ENCODE results near the gene CCL26.

CCL26 gene

GRCh38 chr7:75772081-75773077 lies at the start of gene CCL26:
Gene CCL26 (minus strand): TSS chr7:75772211. CDS start chr7:75772176, 35 bp downstream.
- no CpG with 5 or more reads among the region's 9 CpGs for WGBS (ENCODE audit: insufficient coverage, insufficient read length)
- no peaks in the 10 kb centered on the region for H3K27me3 ChIP-seq (ENCODE audit: control insufficient read depth, insufficient read depth, low read length)
- no peak within 1 kb of the TSS for H3K4me3 ChIP-seq (ENCODE audit: low read length)
- H3K9me3 ChIP-seq (ENCODE audit: control insufficient read depth, insufficient read depth, low read length), result no peaks in the 10 kb centered on the region
- H3K27ac ChIP-seq (ENCODE audit: low read length), result no peak within 1 kb of the TSS
- no peaks in the 10 kb centered on the region for H3K4me1 ChIP-seq (ENCODE audit: control insufficient read depth, insufficient read depth, low read length)
- no peaks in the 10 kb centered on the region for H3K36me3 ChIP-seq (ENCODE audit: control insufficient read depth, insufficient read depth, low read length)
- DNase-seq (ENCODE audit: low read depth, low spot score), result no peak

- WGBS (ENCODE audit: insufficient coverage, insufficient read length), result 100% methylated on average over 1 of the region's 1 CpG
Observed at GRCh38 chr7:75820688-75821087, 48.7 kb upstream of the CCL26 start.

DNA sequence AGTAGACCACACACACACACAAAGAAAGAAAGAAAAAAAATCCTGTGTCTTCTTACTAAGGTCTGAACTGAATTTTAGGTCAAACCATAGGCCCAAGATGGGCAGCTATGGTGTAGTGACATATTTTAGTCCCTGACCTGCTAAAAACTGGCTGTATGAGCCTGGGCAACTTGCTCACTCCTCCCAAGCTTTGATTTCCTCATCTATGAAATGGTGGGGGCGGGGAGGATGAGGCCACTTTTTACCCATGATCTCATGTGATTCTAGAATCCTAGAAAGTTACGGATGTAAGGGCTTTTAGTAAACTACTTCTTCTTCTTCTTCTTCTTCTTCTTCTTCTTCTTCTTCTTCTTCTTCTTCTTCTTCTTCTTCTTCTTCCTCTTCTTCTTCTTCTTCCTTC lies 47.7 kb upstream of the CCL26 start:
- no peaks in the 10 kb centered on the region for H3K36me3 ChIP-seq (ENCODE audit: control insufficient read depth, insufficient read depth, low read length)
- H3K9me3 ChIP-seq (ENCODE audit: control insufficient read depth, insufficient read depth, low read length), result no peaks in the 10 kb centered on the region
- DNase-seq (ENCODE audit: low read depth, low spot score), result no peak
- H3K27ac ChIP-seq (ENCODE audit: low read length), result no peak overlapping the region
- no CpG with 5 or more reads among the region's 2 CpGs for WGBS (ENCODE audit: insufficient coverage, insufficient read length)
- H3K27me3 ChIP-seq (ENCODE audit: control insufficient read depth, insufficient read depth, low read length), result no peaks in the 10 kb centered on the region
- H3K4me1 ChIP-seq (ENCODE audit: control insufficient read depth, insufficient read depth, low read length), result no peaks in the 10 kb centered on the region
- H3K4me3 ChIP-seq (ENCODE audit: low read length), result no peak overlapping the region

More at GRCh38 chr7:75820688-75821087, 48.7 kb upstream of the CCL26 start:
- H3K4me1 ChIP-seq (ENCODE audit: control insufficient read depth, insufficient read depth, low read length), result no peaks in the 10 kb centered on the region
- no peak overlapping the region for H3K4me3 ChIP-seq (ENCODE audit: low read length)
- no peak for DNase-seq (ENCODE audit: low read depth, low spot score)
- no peaks in the 10 kb centered on the region for H3K9me3 ChIP-seq (ENCODE audit: control insufficient read depth, insufficient read depth, low read length)
- H3K36me3 ChIP-seq (ENCODE audit: control insufficient read depth, insufficient read depth, low read length), result no peaks in the 10 kb centered on the region
- no peaks in the 10 kb centered on the region for H3K27me3 ChIP-seq (ENCODE audit: control insufficient read depth, insufficient read depth, low read length)
- no peak overlapping the region for H3K27ac ChIP-seq (ENCODE audit: low read length)

DNA sequence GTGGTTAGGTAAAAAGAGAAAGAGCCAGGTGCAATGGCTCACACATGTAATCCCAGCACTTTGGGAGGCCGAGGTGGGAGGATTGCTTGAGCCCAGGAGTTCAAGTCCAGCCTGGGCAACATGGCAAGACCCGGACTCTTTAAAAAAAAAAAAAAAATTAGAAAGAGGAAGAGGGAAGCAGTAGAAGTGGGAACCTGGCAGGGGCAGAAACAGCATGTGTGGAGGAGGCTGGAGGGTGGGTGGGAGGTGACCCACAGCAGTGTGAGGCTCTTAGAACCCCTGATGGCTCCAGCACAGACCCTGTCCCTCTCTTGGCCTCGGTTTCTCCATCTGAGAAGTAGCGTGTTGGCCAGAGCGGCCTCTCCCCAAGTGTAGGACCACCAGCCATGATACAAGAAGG lies 46.5 kb upstream of the CCL26 start:
- Histone ChIP-seq H3K4me3 (ENCODE audit: low read length) (no peak overlapping the region), H3K4me1 (ENCODE audit: control insufficient read depth, insufficient read depth, low read length) (no peaks in the 10 kb centered on the region), H3K27me3 (ENCODE audit: control insufficient read depth, insufficient read depth, low read length) (no peaks in the 10 kb centered on the region), H3K9me3 (ENCODE audit: control insufficient read depth, insufficient read depth, low read length) (no peaks in the 10 kb centered on the region), H3K36me3 (ENCODE audit: control insufficient read depth, insufficient read depth, low read length) (no peaks in the 10 kb centered on the region), H3K27ac (ENCODE audit: low read length) (no peak overlapping the region)
- no CpG with 5 or more reads among the region's 5 CpGs for WGBS (ENCODE audit: insufficient coverage, insufficient read length)
- DNase-seq (ENCODE audit: low read depth, low spot score), result no peak

DNA sequence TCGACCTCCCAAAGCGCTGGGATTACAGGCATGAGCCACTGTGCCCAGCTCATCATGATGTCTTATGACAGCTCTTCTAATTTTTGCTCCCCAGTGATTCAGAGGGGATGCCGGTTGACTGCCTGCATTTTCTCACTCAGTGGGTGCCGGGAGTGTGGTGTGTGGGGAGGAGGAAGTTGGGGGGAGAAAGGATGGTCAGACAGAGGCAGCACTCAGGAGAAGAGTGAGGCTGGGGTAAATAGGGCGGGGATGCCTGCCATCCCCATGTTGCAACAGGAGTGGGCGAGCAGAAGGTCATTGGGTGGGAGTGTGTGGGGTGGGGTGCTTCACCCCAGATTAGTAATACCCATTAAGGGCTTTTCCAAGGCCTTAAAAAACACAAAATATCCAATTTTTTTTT lies 45.1 kb upstream of the CCL26 start:
- no CpG with 5 or more reads among the region's 6 CpGs for WGBS (ENCODE audit: insufficient coverage, insufficient read length)
- Histone ChIP-seq H3K27me3 (ENCODE audit: control insufficient read depth, insufficient read depth, low read length) (no peaks in the 10 kb centered on the region), H3K36me3 (ENCODE audit: control insufficient read depth, insufficient read depth, low read length) (no peaks in the 10 kb centered on the region), H3K27ac (ENCODE audit: low read length) (no peak overlapping the region), H3K4me3 (ENCODE audit: low read length) (no peak overlapping the region), H3K9me3 (ENCODE audit: control insufficient read depth, insufficient read depth, low read length) (no peaks in the 10 kb centered on the region), H3K4me1 (ENCODE audit: control insufficient read depth, insufficient read depth, low read length) (no peaks in the 10 kb centered on the region)
- no peak for DNase-seq (ENCODE audit: low read depth, low spot score)

DNA sequence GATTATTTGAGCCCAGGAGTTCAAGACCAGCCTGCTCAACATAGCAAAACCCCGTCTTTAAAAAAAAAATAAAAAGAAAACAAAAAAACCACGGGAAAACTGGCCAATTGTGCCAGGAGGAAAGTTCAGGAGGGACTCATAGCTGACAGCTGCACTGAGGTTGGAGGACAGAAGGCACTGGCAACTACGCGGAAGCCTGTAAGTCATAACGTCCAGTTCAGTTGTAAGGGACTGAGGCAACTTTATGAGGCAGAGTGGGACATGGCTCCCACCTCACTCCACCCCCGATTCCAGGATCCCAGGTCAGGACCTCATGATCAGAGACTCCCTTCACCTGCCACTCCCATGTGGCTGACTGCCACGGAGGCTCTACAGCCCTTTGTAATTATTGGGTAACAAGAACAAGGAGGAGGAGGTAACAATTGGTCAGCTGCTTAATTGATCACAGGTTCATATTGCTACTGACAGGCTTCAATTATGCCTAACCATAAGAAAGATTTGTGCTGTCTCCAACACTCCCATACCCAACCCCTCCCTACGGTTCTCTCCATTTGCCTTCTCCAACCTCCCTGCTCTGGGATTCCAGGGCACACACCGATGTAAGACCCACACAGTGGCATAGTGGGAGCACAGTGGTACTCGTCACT lies 43.5 kb upstream of the CCL26 start:
- no peaks in the 10 kb centered on the region for H3K4me1 ChIP-seq (ENCODE audit: control insufficient read depth, insufficient read depth, low read length)
- no CpG with 5 or more reads among the region's 10 CpGs for WGBS (ENCODE audit: insufficient coverage, insufficient read length)

GRCh38 chr7:75814407-75814947 lies 42.5 kb upstream of the CCL26 start:
- H3K4me3 ChIP-seq (ENCODE audit: low read length), result no peak overlapping the region
- DNase-seq (ENCODE audit: low read depth, low spot score), result no peak
- no peaks in the 10 kb centered on the region for H3K9me3 ChIP-seq (ENCODE audit: control insufficient read depth, insufficient read depth, low read length)
- no peaks in the 10 kb centered on the region for H3K4me1 ChIP-seq (ENCODE audit: control insufficient read depth, insufficient read depth, low read length)
- no peaks in the 10 kb centered on the region for H3K27me3 ChIP-seq (ENCODE audit: control insufficient read depth, insufficient read depth, low read length)
- H3K27ac ChIP-seq (ENCODE audit: low read length), result no peak overlapping the region
- no CpG with 5 or more reads among the region's 13 CpGs for WGBS (ENCODE audit: insufficient coverage, insufficient read length)
- H3K36me3 ChIP-seq (ENCODE audit: control insufficient read depth, insufficient read depth, low read length), result no peaks in the 10 kb centered on the region

More for the DNA sequence above, 43.5 kb upstream of the CCL26 start:
- no peaks in the 10 kb centered on the region for H3K36me3 ChIP-seq (ENCODE audit: control insufficient read depth, insufficient read depth, low read length)
- DNase-seq (ENCODE audit: low read depth, low spot score), result no peak
- H3K27ac ChIP-seq (ENCODE audit: low read length), result no peak overlapping the region
- no peaks in the 10 kb centered on the region for H3K9me3 ChIP-seq (ENCODE audit: control insufficient read depth, insufficient read depth, low read length)
- H3K27me3 ChIP-seq (ENCODE audit: control insufficient read depth, insufficient read depth, low read length), result no peaks in the 10 kb centered on the region
- no peak overlapping the region; the same call in 1 of the 2 replicates for H3K4me3 ChIP-seq (ENCODE audit: low read length)

- no CpG with 5 or more reads among the region's 7 CpGs for WGBS (ENCODE audit: insufficient coverage, insufficient read length)
- Histone ChIP-seq H3K27me3 (ENCODE audit: control insufficient read depth, insufficient read depth, low read length) (no peaks in the 10 kb centered on the region), H3K9me3 (ENCODE audit: control insufficient read depth, insufficient read depth, low read length) (no peaks in the 10 kb centered on the region)
Observed at GRCh38 chr7:75813781-75814236, 41.8 kb upstream of the CCL26 start, which contains the start of gene CCL24. Gene CCL24 (minus strand): TSS chr7:75813806. CDS start chr7:75813715, 91 bp downstream.

GRCh38 chr7:75813084-75813483 lies 41.1 kb upstream of the CCL26 start:
- DNase-seq (ENCODE audit: low read depth, low spot score), result no peak
- Histone ChIP-seq H3K27me3 (ENCODE audit: control insufficient read depth, insufficient read depth, low read length) (no peaks in the 10 kb centered on the region), H3K4me3 (ENCODE audit: low read length) (no peak overlapping the region), H3K9me3 (ENCODE audit: control insufficient read depth, insufficient read depth, low read length) (no peaks in the 10 kb centered on the region), H3K4me1 (ENCODE audit: control insufficient read depth, insufficient read depth, low read length) (no peaks in the 10 kb centered on the region; the same call in 1 of the 2 replicates), H3K36me3 (ENCODE audit: control insufficient read depth, insufficient read depth, low read length) (no peaks in the 10 kb centered on the region), H3K27ac (ENCODE audit: low read length) (no peak overlapping the region)
- no CpG with 5 or more reads among the region's 3 CpGs for WGBS (ENCODE audit: insufficient coverage, insufficient read length)

More at GRCh38 chr7:75813781-75814236, 41.8 kb upstream of the CCL26 start, which contains the start of gene CCL24:
- Histone ChIP-seq H3K27ac (ENCODE audit: low read length) (no peak within 1 kb of the TSS), H3K4me1 (ENCODE audit: control insufficient read depth, insufficient read depth, low read length) (no peaks in the 10 kb centered on the region), H3K36me3 (ENCODE audit: control insufficient read depth, insufficient read depth, low read length) (no peaks in the 10 kb centered on the region), H3K4me3 (ENCODE audit: low read length) (no peak within 1 kb of the TSS)
- no peak for DNase-seq (ENCODE audit: low read depth, low spot score)
